Stimulated activated CD4-positive, alpha-beta T cell treated with anti-CD3 and anti-CD28 coated beads, Interleukin-1b, Interleukin-23, amount 100 ng/mL, for 48 hours (primary cell): ENCODE measurements around the gene NPAS1.
"Not testable (repeated sequence)": the region's sequence is repeated elsewhere in the genome, so short reads cannot be mapped to it uniquely, and the experiment has no call there.

Experiments
- DNase-seq: peaks from one replicate; pipeline ENCODE4 v3.0.0-alpha.2; 2020

Gene NPAS1

DNA sequence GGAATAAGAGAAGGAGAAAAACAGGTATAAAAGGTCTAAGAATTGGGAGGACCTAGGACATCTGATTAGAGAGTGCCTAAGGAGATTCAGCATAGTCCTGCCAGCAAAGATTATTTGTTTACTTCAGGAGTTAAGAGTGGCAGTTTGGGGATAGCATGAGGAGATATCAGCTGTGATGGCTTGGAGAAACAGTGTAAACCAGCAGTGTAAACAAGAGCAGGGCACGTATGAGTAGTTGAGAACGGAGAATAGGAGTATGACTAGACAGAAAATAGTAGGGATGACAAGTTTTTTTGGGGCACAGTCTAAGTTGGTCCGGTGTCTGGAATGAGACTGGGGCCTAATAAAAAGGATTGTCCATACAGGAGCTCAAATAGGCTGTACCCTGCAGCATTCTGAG, 30.9 kb downstream of the NPAS1 start:
- DNase-seq = not testable (repeated sequence)

DNA sequence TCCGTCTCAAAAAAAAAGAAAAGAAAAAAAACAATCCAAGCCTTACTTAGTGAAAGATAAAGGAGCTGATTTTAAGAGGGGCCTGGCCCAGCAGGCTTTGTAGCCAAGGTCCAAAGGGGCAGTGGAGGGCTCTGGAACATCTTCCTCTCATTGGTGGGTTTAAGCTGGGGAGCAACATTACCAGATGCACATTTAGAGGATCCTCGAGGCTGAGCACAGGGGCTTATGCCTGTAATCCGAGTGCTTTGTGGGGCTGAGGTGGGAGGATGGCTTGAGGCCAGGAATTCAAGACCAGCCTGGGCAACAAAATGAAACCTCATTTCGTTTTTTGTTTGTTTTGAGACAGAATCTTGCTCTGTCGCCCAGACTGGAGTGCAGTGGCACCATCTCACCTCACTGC, 36.8 kb downstream of the NPAS1 start:
- DNase-seq = no peak

DNA sequence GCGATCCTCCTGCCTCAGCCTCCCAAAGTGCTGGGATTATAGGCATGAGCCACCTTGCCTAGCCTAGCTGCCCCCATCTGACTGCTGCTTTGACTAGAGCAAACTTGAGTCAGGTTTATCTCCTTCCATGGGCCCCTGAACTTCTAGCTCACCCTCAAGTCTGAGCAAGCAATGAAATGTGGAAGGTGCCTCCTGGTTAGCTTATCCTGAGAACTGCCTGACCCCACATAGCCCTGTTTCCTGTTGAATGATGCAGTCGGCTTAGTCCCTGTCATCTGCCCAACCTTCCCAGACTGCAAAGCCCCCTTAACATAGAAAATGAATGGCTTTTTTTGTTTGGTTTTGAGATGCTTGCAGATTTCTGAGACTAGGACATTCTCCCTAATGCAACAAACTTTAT, 37.7 kb downstream of the NPAS1 start:
- no peak for DNase-seq

DNA sequence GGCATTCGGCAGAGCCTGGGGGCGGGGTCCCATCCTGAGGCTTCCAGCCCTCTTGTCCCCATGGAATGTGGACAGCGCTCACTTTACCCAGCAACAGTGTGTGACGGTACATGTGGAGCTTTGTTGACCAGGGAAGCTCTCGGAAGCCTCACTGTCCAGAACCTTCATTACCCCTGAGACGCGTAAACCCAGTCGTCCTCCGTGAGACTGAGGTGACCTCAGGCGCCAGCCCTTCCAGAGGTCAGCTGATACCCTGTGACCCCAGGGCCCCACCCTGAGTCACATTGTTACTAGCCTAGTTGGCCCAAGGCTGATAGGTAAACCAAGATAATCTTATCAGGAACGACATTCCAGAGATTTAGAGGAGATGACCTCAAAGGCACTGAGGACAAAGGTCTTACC, 39.0 kb downstream of the NPAS1 start:
- DNase-seq = no peak

DNA sequence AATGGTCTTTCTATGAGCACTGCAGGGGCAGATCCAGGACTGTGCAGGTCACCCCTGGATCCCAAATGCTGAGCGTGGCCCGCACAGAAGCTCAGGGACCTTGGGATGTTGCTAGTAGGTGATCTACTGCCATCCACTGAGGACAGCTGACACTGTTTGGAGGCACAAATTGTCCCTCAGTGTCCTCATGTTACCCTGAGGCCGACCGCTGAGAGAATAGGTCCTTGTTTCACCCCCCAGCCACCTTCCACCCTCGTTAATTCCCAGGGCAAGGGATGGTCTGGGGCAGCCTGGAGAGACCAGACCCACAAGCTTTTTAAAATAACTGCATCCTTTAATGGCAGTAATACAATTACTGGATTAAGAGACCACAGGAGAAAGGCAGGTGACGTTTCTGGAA, 44.2 kb downstream of the NPAS1 start:
- no peak for DNase-seq

DNA sequence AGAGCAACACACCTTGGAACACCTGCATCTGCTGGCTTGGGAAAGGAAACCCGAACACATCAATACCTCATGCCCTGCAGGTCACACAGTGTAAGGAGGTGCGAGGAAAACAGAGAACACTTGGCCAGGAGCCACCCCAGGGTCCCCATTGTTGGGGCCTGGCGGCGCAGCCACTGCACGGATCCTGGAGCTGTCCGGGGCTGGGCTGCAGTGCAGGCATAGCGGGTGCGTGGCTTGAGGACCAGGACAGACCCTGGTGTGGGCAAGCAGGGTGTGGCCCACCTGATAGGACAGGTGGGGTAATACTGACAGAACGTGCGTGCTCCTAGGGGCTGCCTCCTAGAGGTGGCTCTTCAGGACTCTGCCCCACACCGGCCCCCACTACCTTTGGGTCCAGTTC, 45.6 kb downstream of the NPAS1 start:
- DNase-seq = no peak

DNA sequence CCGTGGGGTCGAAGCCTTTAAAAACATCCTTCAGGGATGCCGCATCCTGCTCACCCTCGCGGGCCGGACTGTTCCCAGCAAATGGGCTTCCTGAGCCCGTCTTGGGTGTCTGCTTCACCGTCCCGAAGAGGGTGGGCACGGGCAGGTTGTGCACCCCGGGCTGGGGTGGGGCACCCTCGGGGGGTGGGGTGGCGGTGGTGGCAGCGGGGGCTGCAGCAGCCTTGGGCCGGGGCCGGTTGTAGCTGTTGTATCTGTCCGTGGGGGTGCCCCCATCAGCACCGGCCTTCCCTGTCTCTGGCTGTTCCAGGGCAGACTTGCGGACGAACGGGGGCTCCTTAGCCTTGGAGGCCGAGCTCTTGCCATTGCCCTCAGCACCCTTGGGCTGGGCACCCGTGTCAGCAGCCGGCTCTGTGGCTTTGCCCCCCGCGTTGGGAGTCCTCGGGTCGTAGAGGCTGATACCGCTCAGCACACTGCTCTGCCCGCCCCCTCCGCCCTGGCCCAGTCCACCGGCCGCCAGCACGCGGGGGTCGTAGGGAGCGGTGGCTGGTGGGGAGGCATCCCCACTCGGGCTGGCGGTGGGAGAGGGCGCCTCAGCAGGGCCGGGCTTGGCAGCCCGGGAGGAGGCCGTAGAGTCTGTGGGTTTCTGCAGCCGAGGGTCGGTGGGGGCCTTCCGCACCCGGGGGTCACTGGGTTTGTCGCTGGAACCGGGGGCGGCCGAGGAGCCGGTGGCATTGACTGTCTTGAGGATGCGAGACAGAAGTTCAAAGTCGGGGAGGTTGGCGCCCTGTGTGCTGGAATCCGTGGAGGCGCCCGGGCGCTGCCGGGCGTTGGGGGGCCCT, 47.0 kb downstream of the NPAS1 start:
- DNase-seq = no peak

DNA sequence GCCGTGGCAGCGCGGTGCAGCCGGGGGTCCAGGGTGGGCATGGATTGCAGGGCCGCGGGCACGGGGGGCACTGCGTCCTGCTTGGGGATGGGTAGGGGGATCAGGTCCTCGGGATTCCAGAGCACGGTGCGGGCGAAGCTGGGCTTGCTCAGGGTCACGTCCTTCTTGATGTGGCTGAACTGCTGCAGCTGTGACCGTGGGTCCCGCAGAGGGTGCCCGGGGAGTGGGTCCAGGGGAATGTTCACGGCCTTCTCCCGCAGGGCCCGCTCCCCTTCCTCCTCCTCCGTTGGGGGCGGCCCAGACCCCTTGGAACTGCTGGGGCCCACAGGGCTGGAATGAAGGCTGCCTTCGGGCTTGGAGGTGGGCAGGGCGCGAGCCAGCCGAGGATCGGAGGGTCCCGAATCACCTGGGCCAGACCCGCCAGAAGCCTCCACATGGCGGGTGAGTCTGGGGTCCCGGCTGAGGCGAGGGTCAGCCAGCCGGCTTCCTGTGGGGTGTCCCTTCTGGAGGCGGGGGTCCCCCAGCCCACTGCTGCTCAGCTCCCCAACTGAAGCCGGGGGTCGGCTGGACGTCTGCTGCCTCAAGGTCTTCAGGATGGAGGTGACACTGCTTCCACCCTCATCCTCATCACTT, 47.7 kb downstream of the NPAS1 start:
- no peak for DNase-seq

DNA sequence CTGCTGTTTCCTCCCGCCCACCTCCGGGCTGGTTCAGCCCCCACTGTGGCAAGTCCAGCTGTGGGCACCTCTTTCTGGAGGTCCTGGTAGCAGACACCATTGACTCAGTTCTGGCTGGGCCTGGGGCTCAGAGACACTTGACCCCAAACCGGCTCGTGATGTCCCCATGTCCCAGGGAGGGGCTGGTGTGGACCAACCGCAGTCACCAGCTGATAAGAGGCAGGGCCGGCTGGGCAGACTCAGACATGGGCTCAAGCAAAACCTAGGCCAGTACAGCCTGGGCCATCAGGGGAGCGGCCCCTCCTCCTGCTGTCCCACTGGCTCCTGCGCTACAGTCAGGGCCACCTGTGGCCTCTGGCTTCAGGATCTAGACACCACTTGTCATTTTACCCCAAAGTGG, 48.6 kb downstream of the NPAS1 start:
- DNase-seq = no peak

DNA sequence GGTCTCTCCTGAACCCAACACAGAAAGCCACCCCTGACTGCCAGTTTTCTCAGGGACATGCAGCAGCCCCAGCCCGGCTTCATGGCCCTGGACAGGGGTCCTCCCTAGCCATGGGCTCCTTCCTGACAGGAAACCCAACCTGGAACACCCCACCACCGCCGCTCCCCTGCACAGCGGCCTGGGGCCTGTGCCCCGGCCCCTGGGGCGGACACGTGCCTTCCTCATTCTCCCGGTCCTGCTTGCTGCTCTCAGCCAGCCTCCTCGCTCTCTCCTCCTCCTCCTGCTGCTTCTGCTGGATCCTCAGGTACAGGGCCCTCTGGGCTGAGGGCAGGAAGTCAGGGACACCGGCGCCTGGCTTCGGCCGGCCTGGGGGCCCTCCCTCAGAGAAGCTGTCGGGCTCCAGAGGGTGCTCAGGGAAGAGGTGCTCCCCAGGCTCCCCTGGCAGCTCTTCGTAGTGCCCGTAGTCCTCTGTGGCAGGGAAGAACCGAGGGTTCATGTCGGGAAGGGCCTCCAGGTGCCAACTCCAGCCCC, 49.3 kb downstream of the NPAS1 start:
- no peak for DNase-seq

DNA sequence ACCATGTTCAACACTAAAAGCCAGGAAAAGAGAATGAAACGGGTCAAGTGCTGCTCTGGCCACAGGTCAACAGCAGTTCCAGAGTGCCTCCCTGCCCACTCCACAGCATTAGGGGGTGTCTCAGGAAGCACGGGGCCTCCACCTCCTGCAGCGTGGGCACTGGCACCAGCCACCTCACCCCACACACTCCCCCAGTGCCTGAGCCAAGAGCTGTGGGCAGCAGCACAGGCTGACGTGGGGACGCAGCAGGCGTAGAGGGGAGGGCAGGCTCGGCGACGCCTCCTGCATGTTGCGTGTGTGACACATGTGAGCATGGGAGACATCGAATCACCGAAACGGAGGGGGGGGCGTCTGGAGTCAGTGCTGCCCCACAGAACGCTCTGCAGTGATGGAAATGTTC, 50.2 kb downstream of the NPAS1 start:
- DNase-seq = no peak

DNA sequence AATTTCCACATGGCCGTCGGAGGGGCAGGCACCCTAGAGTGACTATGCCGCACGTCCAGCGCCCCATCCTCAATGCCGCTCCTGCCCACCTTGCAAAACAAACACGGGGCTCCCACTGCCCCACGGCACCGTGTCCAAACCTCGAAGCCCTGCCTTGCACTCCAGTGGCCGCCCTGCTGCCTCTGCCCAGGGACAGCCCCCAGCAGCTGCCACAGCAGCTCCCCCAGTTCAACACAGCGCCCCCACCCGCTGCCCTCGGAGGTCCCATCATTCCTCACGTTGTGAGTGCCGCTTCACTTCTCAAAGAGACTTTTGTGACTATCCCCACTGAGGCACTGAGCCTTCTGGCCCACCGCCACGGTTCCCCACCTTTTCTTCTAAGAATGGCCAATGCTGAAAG, 51.1 kb downstream of the NPAS1 start:
- no peak for DNase-seq

DNA sequence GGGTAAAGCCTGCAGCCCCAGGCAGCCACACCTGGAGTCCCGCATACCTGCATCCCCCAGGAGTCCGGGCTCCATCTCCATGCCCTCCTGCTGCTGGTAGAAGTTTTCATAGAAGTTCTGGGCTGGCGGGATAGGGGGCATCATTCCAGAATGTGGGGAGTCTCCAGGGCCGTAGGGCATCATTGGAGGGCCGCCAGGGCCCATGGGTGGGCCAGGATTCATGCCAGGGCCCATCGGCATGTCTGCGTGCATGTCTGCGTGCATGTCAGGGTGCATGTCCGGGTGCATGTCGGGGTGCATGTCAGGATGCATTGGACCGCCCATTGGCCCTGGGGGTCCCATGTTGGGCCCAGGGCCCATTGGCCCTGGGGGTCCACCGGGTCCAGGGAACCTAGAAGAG, 52.1 kb downstream of the NPAS1 start:
- DNase-seq = no peak

DNA sequence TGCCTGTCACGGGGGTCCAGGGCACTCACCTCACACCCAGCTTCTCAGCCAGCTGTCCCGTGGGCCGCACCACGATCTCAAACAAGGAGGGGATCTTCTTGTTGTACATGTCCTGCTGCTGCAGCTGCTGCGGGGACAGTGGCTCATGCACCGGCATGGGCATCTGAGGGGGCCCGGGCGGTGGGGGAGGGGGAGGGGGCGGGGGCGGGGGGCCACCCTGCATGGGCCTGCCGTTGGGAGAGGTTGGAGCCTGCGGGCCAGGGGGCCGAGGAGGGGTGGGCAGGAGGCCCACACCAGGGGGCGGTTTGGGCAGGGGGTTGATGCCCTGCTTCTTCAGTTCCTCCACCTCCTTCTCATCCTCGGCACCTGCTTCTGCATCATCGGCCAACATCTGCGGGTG, 52.7 kb downstream of the NPAS1 start:
- no peak for DNase-seq

DNA sequence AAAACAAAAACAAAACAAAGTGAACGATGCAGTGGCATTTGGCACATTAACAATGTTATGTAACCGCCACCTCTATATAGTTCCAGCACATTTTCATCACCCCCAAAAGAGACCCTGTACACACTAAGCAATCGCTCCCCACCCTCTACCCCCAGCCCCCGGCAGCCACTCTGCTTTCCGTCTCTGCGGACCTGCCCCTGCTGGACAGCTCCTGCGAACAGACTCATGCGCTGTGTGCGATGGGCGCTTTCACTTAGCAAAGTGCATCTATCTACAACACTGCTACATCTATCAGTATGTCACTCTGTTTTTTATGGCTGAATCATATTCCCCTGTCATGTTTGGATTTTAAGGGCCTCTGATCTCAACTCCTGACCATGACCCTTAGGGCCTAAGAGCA, 53.9 kb downstream of the NPAS1 start:
- no peak for DNase-seq

DNA sequence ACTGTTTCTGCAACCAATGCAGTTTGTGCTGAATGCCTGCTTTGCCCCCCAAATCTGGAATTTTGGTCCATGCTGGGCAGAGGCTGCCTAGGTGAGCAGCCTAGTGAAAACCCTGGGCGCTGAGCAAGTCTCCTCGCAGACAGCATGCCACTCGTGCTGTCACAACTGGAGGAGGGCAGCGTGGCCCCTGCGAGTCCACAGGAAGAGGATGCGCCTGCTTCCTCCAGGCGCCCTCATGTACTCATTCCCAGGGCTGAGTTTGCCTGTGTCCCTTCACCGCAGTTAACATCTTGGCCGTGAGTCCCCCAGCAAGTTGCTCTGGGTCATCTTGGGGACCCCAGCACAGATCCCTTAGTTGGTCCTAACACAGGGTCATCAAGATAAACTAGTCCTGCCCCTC, 55.0 kb downstream of the NPAS1 start:
- DNase-seq = no peak

DNA sequence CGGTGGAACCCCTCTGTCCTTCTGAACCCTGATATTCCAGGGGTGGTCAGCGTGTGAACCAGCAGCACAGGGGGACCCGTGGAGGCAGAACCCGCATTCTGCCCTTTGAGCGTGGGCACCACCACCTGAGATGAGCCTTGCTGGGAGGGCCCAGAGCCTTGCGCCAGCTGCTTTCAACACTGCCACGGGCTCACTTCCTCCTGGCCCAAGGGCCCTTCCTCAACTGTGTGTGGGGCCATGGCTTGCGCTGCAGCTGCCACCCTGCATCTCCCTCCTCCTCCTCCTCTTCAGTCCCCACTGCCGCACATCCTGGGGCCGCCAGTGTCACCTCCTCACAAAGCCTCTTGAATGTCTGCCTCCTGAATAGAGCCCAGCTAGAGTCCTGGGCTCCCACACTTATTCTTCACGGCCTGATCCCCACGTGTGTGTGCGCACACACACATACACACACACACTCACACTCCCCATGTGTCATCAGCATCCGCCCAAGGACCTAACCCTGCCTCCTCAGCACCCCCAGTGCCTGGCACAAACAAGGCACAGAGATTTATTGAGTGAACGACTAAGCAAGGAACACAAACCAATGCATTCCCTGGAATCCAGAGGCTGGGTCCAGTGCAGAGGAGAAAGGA, 55.7 kb downstream of the NPAS1 start:
- DNase-seq = no peak

DNA sequence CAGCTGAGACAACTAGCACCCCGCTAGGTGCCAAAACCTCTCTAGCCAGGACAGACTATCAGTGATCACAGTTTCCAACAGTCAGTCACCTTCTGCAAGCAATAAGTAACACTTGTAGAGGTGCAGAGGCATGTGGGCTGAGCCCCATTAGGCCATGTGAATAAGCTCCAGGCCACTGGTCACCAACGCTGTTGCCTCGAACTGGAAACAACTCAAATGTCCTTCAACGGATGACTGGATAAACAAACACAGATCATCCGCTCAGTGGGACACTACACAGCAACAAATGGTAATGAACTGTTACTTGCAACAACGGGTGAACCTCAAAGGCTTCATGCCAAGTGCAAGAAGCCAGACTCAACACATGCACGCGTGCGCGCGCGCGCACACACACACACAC, 56.3 kb downstream of the NPAS1 start:
- no peak for DNase-seq

DNA sequence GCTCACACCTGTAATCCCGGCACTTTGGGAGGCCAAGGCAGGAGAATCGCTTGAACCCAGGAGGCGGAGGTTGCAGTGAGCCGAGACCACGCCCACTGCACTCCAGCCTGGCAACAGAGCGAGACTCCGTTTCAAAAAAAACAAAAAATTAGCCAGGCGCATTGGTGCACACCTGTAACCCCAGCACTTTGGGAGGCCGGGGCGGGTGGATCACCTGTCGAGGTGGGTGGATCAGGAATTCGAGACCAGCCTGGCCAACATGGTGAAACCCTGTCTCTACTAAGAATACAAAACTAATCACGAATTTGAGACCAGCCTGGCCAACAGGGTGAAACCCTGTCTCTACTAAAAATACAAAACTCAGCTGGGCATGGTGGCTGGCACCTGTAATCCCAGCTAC, 58.7 kb downstream of the NPAS1 start:
- not testable (repeated sequence) for DNase-seq

DNA sequence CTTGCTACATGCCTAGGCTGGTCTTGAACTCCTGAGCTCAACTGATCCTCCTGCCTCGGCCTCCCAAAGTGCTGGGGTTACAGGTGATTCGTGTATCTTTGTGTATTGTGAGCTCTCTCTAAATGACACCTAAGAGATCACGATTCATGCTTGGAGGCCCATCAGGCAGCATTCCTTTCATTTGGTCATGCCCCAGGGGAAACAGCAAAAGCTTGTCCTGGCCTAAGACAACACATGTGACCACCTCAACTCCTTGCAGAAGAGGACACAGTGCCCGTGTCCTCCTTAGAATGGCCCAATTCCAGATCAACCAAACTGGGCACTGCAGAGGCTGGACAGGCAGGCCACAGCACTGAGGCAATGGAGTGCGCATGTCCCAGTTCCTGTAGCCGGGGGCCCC, 61.5 kb downstream of the NPAS1 start:
- DNase-seq = no peak

DNA sequence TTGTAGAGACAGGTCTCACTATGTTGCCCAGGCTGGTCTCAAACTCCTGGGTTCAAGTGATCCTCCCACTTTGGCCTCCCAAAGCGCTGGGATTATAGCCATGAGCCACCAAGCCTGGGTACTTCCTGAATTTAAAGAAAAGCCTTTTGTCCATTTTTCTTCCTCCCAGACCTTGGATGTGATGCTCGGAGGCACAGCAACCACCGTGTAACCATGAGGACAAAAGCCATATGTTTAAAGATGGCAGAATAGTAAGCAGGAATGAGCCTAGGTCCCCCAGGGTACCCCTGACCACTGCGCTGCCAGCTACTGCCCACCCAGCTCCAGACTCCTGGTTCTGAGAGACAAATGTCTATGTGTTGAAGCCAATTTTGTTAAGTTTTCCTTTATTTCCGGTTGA, 62.9 kb downstream of the NPAS1 start:
- no peak for DNase-seq

DNA sequence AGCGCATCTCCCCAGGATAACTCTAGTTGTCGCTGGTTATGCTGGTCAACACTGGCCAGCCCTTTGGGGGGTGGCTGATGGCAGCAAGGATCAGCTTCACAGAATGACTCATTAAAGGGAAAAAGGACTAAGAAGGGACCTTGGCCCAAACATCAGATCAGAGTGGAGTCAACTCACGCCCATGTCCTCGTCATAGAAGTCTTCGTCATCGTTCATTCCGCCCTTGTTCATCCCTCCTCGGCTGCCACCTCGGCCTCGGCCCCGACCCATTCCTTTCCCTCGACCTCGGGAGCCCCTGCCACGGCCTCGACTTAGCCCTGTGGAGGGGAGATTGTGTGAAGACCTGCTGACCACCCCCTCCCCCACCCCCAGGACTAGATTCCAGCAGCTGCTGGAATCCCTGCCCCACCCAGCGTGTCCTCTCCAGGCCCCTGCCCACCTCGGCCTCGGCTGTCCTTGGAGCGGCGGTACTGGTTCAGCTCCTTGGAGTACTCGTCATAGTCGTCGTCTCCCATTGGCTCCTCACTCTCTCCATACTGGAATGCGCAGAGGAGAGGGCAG, 65.3 kb downstream of the NPAS1 start:
- no peak for DNase-seq

DNA sequence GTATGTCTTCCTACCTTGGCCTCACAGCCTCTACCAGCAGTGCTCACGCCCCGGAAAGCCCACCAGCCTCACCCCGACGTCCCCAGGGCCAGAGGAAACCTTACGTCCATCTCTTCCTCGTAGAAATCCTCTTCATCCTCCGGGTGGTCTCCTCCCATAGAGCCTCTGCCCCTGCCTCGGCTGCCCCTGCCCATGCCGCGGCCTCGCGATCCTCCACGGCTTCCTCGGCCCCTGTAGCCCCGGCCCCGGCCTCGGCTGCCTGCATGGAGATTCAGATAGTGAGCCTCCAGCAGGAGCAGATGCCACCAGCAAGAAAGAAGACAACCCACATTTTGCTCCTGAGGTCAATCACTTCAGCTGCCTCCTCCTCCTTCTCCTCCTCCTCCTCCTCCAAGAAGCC, 66.6 kb downstream of the NPAS1 start:
- DNase-seq = no peak
